Mesenchymal stem cell (in vitro differentiated cells and primary cell): ENCODE data around the gene ITPKB.

Experiments
- DNase-seq: peaks from one replicate; pipeline ENCODE4 v3.0.0-alpha.2; 2013
- H2AFZ ChIP-seq: one replicate; pipeline ENCODE4 v1.6.1; 2013; ENCODE audit warnings: low read depth, mild to moderate bottlenecking, control low read depth, inconsistent platforms, low read length, moderate library complexity
- H2AK5ac ChIP-seq: 2 replicates; pipeline ENCODE4 v1.6.1; 2013; ENCODE audit warnings: low read length, moderate library complexity, mild to moderate bottlenecking, inconsistent platforms; ENCODE audit not compliant: severe bottlenecking
- H2BK120ac ChIP-seq: one replicate; pipeline ENCODE4 v1.6.1; 2013; ENCODE audit warnings: low read depth, mild to moderate bottlenecking, inconsistent platforms, low read length, moderate library complexity
- H2BK12ac ChIP-seq, 2 experiments: one replicate each; pipeline ENCODE4 v1.6.1; 2013; ENCODE audit warnings: inconsistent platforms in 2 of 2, low read length in 2 of 2, mild to moderate bottlenecking in 2 of 2, moderate library complexity in 2 of 2, control low read depth in 1 of 2
- H2BK15ac ChIP-seq: one replicate; pipeline ENCODE4 v1.6.1; 2013; ENCODE audit warnings: mild to moderate bottlenecking, low read depth, inconsistent platforms; ENCODE audit not compliant: poor library complexity, severe bottlenecking
- H2BK5ac ChIP-seq: 2 replicates; pipeline ENCODE4 v1.6.1; 2013; ENCODE audit warnings: low read depth, mild to moderate bottlenecking, low read length, control low read depth, inconsistent platforms; ENCODE audit not compliant: poor library complexity, severe bottlenecking
- H3K14ac ChIP-seq, 2 experiments: one replicate each; pipeline ENCODE4 v1.6.1; 2013; ENCODE audit warnings: inconsistent platforms in 2 of 2, low read length in 2 of 2, control low read depth in 1 of 2, mild to moderate bottlenecking in 1 of 2, moderate library complexity in 1 of 2
- H3K18ac ChIP-seq, 2 experiments: one replicate each; pipeline ENCODE4 v1.6.1; 2013; ENCODE audit warnings: inconsistent platforms in 2 of 2, low read length in 2 of 2, control low read depth in 1 of 2, low read depth in 1 of 2, mild to moderate bottlenecking in 1 of 2
- H3K23ac ChIP-seq, 2 experiments: one replicate each; pipeline ENCODE4 v1.6.1; 2013; ENCODE audit warnings: inconsistent platforms in 2 of 2, low read length in 2 of 2, mild to moderate bottlenecking in 2 of 2, moderate library complexity in 2 of 2, control low read depth in 1 of 2
- H3K27ac ChIP-seq: 2 replicates; pipeline ENCODE4 v1.5.1; 2013; ENCODE audit warnings: mild to moderate bottlenecking, moderate library complexity, low read length, control low read depth, inconsistent platforms; ENCODE audit not compliant: poor library complexity, severe bottlenecking
- H3K27me3 ChIP-seq, 2 experiments: 2 replicates each; pipeline versions ENCODE4 v1.6.1 to v1.7.0; 2013; ENCODE audit warnings: low read length in 2 of 2, mild to moderate bottlenecking in 2 of 2, moderate library complexity in 2 of 2, control low read depth in 1 of 2, inconsistent platforms in 1 of 2; ENCODE audit not compliant: control insufficient read depth in 1 of 2, insufficient read depth in 1 of 2
- H3K36me3 ChIP-seq, 2 experiments: 2 replicates each; pipeline versions ENCODE4 v1.6.1 to v1.7.0; 2013; ENCODE audit warnings: low read length in 2 of 2, control low read depth in 1 of 2, inconsistent platforms in 1 of 2, low read depth in 1 of 2, mild to moderate bottlenecking in 1 of 2; ENCODE audit not compliant: insufficient read depth in 2 of 2, control insufficient read depth in 1 of 2
- H3K4ac ChIP-seq, 2 experiments: one replicate each; pipeline ENCODE4 v1.6.1; 2013; ENCODE audit warnings: inconsistent platforms in 2 of 2, low read length in 2 of 2, mild to moderate bottlenecking in 2 of 2, moderate library complexity in 2 of 2, control low read depth in 1 of 2, low read depth in 1 of 2
- H3K4me1 ChIP-seq: 2 replicates; pipeline ENCODE4 v1.6.1; 2013; ENCODE audit warnings: low read depth, low read length, control low read depth; ENCODE audit not compliant: control insufficient read depth, insufficient read depth
- H3K4me2 ChIP-seq: 2 replicates; pipeline ENCODE4 v1.6.1; 2013; ENCODE audit warnings: low read length, mild to moderate bottlenecking, inconsistent platforms; ENCODE audit not compliant: poor library complexity, severe bottlenecking
- H3K4me3 ChIP-seq, 2 experiments: 2 replicates each; pipeline versions ENCODE4 v1.5.1 to v1.7.0; 2013; ENCODE audit warnings: low read length in 2 of 2, mild to moderate bottlenecking in 2 of 2, control low read depth in 1 of 2, low read depth in 1 of 2; ENCODE audit not compliant: insufficient read depth in 1 of 2
- H3K79me1 ChIP-seq: replicated peaks from 2 replicates; pipeline ENCODE4 v1.6.1; 2013; ENCODE audit warnings: mild to moderate bottlenecking, control low read depth, low read length, inconsistent platforms; ENCODE audit not compliant: poor library complexity, severe bottlenecking
- H3K9ac ChIP-seq: 2 replicates; pipeline ENCODE4 v1.7.0; 2013; ENCODE audit warnings: mild to moderate bottlenecking, low read length, moderate library complexity
- H3K9me3 ChIP-seq: 2 replicates; pipeline ENCODE4 v1.7.0; 2013; ENCODE audit warnings: mild to moderate bottlenecking, low read length; ENCODE audit not compliant: control insufficient read depth
- H4K8ac ChIP-seq: one replicate; pipeline ENCODE4 v1.6.1; 2013; ENCODE audit warnings: inconsistent platforms, mild to moderate bottlenecking, low read length, moderate library complexity
- H4K91ac ChIP-seq: one replicate; pipeline ENCODE4 v1.6.1; 2013; ENCODE audit warnings: mild to moderate bottlenecking, low read length, inconsistent platforms
- WGBS: methylation state at CpG from one replicate; pipeline ENCODE4 v1.1.7; 2013; ENCODE audit warnings: mixed read lengths; 5-methylcytosine and 5-hydroxymethylcytosine counted together

Gene ITPKB

GRCh38 chr1:226664413-226665101 lies 74.5 kb downstream of the ITPKB start:
- Histone ChIP-seq H3K4me2 (peak overlapping the region; percentile 61), H3K14ac (no peak overlapping the region), H3K9ac (peak overlapping the region; percentile 74), H3K36me3 (no peaks in the 10 kb centered on the region), H3K27ac (peak overlapping the region; percentile 85), H3K27me3 (no peaks in the 10 kb centered on the region), H3K4ac (peak overlapping the region in 1 of 2 experiments; percentile 71), H3K23ac (no peak overlapping the region), H2AFZ (no peak overlapping the region), H3K4me3 (peak overlapping the region in 1 of 2 experiments; percentile 12), H4K91ac (peak overlapping the region; percentile 35), H3K9me3 (no peaks in the 10 kb centered on the region), H3K4me1 (peaks cover 36% of the 10 kb centered on the region), H2BK12ac (peak overlapping the region; percentile 29 to 75), H3K18ac (peak overlapping the region; percentile 64 to 88), H2BK15ac (no peak overlapping the region), H4K8ac (no peak overlapping the region), H3K79me1 (peaks cover 39% of the 10 kb centered on the region), H2AK5ac (peak overlapping the region; percentile 84), H2BK120ac (peak overlapping the region; percentile 56), H2BK5ac (peak overlapping the region; percentile 2)
- peak; percentile 97 for DNase-seq
- 20% methylated on average over 14 of the region's 15 CpGs for WGBS

DNA sequence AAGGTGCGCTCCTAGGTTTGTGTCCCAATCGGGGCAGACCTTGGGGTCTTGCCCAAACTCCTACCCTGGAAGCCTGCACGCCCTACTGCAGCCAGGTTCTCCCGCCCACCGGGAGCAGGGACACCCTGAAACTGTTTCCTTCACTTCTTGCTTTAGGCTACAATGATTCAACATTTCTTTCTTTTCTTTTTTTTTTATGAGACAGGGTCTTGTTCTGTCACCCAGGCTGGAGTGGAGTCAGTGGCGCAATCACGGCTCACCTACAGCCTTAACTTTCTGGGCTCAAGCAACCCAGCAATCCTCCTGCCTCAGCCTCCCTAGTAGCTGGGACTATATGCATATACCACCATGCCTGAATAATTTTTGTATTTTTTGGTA lies 75.8 kb downstream of the ITPKB start:
- Histone ChIP-seq H3K36me3 (no peaks in the 10 kb centered on the region), H4K8ac (no peak overlapping the region), H3K4me3 (peak overlapping the region in 1 of 2 experiments; percentile 12), H3K9ac (peak overlapping the region; percentile 74), H3K9me3 (no peaks in the 10 kb centered on the region), H4K91ac (peak overlapping the region; percentile 79), H3K4me1 (peaks cover 36% of the 10 kb centered on the region), H3K27me3 (no peaks in the 10 kb centered on the region), H3K79me1 (peaks cover 50% of the 10 kb centered on the region), H2BK12ac (peak overlapping the region; percentile 20 to 85), H3K27ac (peak overlapping the region; percentile 85), H3K4me2 (no peak overlapping the region), H2BK5ac (no peak overlapping the region), H3K23ac (no peak overlapping the region), H3K18ac (peak overlapping the region; percentile 55 to 86), H2AK5ac (peak overlapping the region; percentile 8), H2BK15ac (no peak overlapping the region), H2BK120ac (no peak overlapping the region), H3K4ac (peak overlapping the region in 1 of 2 experiments; percentile 28), H2AFZ (no peak overlapping the region), H3K14ac (peak overlapping the region in 1 of 2 experiments; percentile 53)
- DNase-seq = no peak
- WGBS = 69% methylated on average over 6 of the region's 7 CpGs

DNA sequence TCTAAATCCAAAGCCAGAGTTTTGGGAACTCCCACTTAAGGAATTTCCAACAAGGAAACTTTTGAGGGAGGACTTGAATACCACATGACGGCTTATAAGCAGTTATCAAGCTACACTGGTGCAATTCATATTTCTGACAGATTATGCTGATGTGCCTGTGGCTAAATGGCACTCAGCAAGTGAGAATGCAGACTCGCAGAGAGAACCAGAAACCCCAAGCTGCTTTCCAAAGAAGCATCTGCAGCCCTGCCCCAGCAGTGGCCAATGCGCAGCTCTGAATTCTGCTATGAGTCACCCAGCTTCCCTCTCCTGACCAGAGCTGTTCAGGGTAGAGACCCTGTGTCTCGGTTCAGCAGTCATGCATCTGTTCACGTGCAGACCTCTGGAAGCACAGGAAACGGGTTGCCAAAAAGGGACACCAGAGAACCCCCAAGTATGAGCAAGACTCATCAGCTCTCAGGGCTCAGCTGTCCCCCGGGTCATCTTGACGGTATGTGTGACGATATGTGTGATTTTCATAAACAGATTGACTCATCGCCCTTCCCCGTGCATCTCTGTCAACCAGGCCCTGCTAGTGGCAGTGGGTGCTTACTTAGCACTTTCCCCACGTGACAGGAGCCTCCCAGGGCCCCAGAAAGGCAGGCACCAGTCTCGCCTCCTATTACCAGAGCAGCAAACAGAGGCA lies 76.3 kb downstream of the ITPKB start:
- H2AK5ac ChIP-seq = peak overlapping the region; percentile 8
- H3K9me3 ChIP-seq = no peaks in the 10 kb centered on the region
- peak overlapping the region in 1 of 2 experiments; percentile 6 for H3K4me3 ChIP-seq
- H3K14ac ChIP-seq = peak overlapping the region in 1 of 2 experiments; percentile 53
- H3K9ac ChIP-seq = peak overlapping the region; percentile 74
- no peaks in the 10 kb centered on the region for H3K27me3 ChIP-seq
- H2AFZ ChIP-seq = no peak overlapping the region
- WGBS = 3% methylated on average over 11 of the region's 13 CpGs
- no peak overlapping the region for H2BK5ac ChIP-seq
- H3K36me3 ChIP-seq = no peaks in the 10 kb centered on the region
- H3K79me1 ChIP-seq = peaks cover 49% of the 10 kb centered on the region
- no peak overlapping the region for H2BK15ac ChIP-seq
- H4K8ac ChIP-seq = no peak overlapping the region
- no peak overlapping the region for H3K4me2 ChIP-seq
- H3K4me1 ChIP-seq = peaks cover 36% of the 10 kb centered on the region
- H3K4ac ChIP-seq = peak overlapping the region in 1 of 2 experiments; percentile 10
- H3K18ac ChIP-seq = peak overlapping the region; percentile 18 to 86
- DNase-seq = peak; percentile 100
- no peak overlapping the region for H3K23ac ChIP-seq
- peak overlapping the region; percentile 20 to 85 for H2BK12ac ChIP-seq
- H4K91ac ChIP-seq = peak overlapping the region; percentile 79
- H3K27ac ChIP-seq = peak overlapping the region; percentile 85
- no peak overlapping the region for H2BK120ac ChIP-seq

DNA sequence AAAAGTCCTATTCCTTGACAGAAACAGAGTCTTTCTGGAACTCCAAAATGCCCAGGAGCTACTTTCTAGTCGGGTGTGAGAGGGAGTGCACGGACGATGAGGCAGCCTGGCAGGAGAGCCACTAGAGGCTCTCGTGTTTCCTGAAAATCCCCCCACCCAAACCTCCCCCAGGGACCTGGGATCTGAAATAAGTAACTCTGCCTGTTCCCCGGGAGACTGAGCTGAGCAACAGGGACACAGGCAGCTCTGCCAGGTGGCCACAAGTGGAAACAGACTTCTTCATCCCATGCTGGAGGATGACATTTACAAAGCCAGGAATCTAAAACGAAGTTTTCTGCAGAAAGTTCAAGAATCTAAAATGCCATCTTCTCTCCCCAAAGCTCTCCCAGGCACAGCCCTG lies 77.1 kb downstream of the ITPKB start:
- Histone ChIP-seq H2BK120ac (peak overlapping the region; percentile 6), H3K23ac (no peak overlapping the region), H3K9me3 (no peaks in the 10 kb centered on the region), H3K4me3 (peak overlapping the region in 1 of 2 experiments; percentile 6), H2BK12ac (peak overlapping the region in 1 of 2 experiments; percentile 15), H2AK5ac (no peak overlapping the region), H3K27ac (peak overlapping the region; percentile 8), H2AFZ (no peak overlapping the region), H2BK5ac (no peak overlapping the region), H3K18ac (peak overlapping the region; percentile 38 to 54), H3K27me3 (no peaks in the 10 kb centered on the region), H3K4ac (peak overlapping the region in 1 of 2 experiments; percentile 4), H2BK15ac (peak overlapping the region; percentile 53), H4K91ac (no peak overlapping the region), H3K4me2 (no peak overlapping the region), H3K36me3 (no peaks in the 10 kb centered on the region), H3K9ac (peak overlapping the region; percentile 74), H3K4me1 (peaks cover 36% of the 10 kb centered on the region), H3K14ac (peak overlapping the region in 1 of 2 experiments; percentile 16), H3K79me1 (peaks cover 44% of the 10 kb centered on the region), H4K8ac (peak overlapping the region; percentile 70)
- DNase-seq = peak; percentile 67
- 14% methylated on average over 6 of the region's 6 CpGs for WGBS
